Activated CD8-positive, alpha-beta memory T cell treated with anti-CD3 and anti-CD28 coated beads for 48 hours (primary cell): ENCODE measurements around the gene GPATCH2L.

Experiments
- DNase-seq, 3 experiments: peaks; one replicate each; pipeline ENCODE4 v3.0.0-alpha.2; 2020; ENCODE audit warnings: low read depth in 2 of 3, low spot score in 2 of 3

Gene GPATCH2L

DNA sequence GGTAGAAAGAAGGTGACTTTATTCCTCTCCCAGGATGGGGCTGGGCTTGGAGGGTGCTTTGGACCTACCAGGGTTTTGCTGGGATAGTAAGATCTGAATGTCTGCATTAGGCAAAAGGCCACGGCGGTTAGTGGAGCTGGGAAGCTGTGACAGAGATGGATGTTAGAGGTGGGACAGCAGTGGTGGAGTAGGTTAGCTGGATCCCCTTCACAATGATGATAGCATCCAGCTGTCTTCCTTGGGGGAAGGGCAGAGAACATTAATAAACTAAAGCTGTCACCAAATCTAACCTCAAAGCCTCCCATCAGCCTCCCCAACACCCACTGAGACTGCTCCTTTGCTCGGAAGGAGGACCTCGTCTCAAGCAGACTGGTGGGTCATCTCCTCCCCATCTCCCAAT is 104.8 kb downstream of the GPATCH2L start:
- DNase-seq: no peak

DNA sequence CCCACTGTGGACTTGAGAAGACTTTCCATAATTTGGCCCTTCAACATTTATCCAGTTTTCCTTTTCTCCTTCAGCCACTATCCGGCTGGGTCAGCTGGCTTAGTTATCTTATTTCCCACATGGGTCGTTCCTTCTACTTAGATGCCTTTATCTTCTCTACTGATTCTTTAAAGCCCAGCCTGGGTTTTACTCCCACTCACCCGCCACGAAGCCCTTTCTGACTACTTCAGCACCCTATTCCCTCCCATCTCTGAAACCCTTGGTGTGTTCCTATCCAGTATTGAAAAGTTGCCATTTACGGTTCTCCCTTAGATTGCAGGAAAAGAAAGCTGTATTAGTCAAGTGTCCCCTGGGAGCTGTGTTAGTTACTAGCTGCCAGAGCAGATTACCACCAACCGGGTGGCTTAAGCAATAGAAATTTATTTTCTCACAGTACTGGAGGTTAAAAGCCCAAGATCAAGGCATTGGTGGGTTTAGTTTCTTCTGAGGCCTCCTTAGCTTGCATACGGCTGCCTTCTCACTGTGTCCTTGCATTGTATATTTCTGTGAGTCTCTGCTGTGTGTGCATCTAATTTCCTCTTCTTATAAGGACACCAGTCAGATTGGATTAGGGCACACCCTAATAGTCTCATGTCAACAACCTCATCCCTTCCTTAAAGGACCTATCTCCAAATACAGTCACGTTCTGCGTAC is 105.5 kb downstream of the GPATCH2L start:
- no peak for DNase-seq

DNA sequence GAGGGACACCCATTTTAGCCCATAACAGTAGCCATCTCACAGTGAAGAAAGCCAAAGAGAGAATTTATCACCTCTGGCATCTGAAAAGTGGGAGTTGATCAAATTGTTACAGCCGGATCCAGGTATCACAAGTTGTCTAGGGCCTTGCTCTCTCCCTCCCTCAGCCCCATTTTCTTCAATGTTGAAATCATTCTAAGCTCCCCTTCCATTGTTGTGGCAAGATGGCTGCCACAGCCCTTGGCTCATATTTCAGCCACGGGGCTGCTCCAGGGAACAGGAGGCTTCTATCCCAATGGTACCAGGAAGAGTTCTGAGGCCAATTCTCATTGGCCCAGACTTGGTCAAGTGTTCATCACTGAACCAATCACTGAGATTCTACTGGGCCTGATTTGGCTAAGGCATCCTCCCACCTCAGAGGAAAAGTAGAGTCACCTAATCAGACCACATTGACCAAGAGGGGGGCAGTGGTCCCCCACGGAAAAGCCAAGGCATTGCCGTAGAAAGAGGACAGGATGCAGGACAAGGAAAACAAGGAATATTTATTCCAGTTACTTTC is 106.2 kb downstream of the GPATCH2L start:
- DNase-seq: no peak

- DNase-seq: no peak
These were observed 107.5 kb downstream of the GPATCH2L start for GRCh38 chr14:76259029-76259735.

- no peak for DNase-seq
These were observed 109.0 kb downstream of the GPATCH2L start for GRCh38 chr14:76260749-76261148.

- no peak for DNase-seq
These were observed 109.7 kb downstream of the GPATCH2L start for GRCh38 chr14:76261371-76261811.

- no peak for DNase-seq
These were observed 110.9 kb downstream of the GPATCH2L start for GRCh38 chr14:76262641-76263040.
